WERI-Rb-1 (cell line): ENCODE measurements around the gene ADIPOR2.
A peak's percentile ranks its signal among the peaks of the same experiment; 100 is the strongest.

Experiments
- DNase-seq: peaks from one replicate; pipeline ENCODE4 v3.0.0-alpha.2; 2020
- H3K27ac ChIP-seq: fragments of 250-450 bp; sonication (Bioruptor Pico); 2 replicates; pipeline ENCODE4 v1.5.1; 2020; ENCODE audit warnings: mild to moderate bottlenecking, moderate library complexity
- H3K27me3 ChIP-seq: fragments of 250-450 bp; sonication (Bioruptor Pico); 2 replicates; pipeline ENCODE4 v1.5.1; 2021; ENCODE audit warnings: mild to moderate bottlenecking, low read depth, moderate library complexity; ENCODE audit not compliant: insufficient read depth, severe bottlenecking
- H3K36me3 ChIP-seq: fragments of 250-450 bp; sonication (Bioruptor Pico); 2 replicates; pipeline ENCODE4 v1.5.1; 2020; ENCODE audit warnings: mild to moderate bottlenecking, moderate library complexity
- H3K4me3 ChIP-seq: 2 replicates; pipeline ENCODE4 v1.5.1; 2011; ENCODE audit warnings: low read depth, mild to moderate bottlenecking, control low read depth, low read length
- H3K9me3 ChIP-seq: fragments of 250-450 bp; sonication (Bioruptor Pico); 2 replicates; pipeline ENCODE4 v1.5.1; 2021; ENCODE audit warnings: mild to moderate bottlenecking, moderate library complexity; ENCODE audit not compliant: severe bottlenecking
- TF ChIP-seq, protein P1 (sequence below): IDR thresholded peaks from 2 replicates; pipeline ENCODE4 v1.5.1; 2011; ENCODE audit warnings: low read depth, mild to moderate bottlenecking, control low read depth, inconsistent platforms, low read length

Gene ADIPOR2

DNA sequence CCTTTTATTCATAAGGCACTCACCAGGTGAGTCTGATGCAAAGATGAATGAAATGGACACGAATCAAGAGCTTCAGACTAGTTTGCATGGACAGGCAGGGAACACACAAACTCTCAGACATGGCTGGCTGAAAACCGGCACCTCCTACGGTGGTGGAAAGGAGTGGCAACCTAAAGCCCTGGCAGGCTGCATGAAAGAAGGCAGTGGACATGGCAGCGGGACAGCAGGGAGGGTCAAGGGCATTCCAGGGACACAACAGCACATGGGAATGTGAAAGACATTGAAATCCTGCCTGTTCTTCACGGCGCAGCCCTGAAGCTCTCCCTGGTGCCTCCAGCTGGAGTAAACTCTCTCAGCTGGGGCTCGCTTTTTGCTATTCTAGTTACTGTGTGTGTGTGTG lies 112.9 kb downstream of the ADIPOR2 start:
- TF ChIP-seq, protein P1, sequence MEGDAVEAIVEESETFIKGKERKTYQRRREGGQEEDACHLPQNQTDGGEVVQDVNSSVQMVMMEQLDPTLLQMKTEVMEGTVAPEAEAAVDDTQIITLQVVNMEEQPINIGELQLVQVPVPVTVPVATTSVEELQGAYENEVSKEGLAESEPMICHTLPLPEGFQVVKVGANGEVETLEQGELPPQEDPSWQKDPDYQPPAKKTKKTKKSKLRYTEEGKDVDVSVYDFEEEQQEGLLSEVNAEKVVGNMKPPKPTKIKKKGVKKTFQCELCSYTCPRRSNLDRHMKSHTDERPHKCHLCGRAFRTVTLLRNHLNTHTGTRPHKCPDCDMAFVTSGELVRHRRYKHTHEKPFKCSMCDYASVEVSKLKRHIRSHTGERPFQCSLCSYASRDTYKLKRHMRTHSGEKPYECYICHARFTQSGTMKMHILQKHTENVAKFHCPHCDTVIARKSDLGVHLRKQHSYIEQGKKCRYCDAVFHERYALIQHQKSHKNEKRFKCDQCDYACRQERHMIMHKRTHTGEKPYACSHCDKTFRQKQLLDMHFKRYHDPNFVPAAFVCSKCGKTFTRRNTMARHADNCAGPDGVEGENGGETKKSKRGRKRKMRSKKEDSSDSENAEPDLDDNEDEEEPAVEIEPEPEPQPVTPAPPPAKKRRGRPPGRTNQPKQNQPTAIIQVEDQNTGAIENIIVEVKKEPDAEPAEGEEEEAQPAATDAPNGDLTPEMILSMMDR, result no peak
- H3K36me3 ChIP-seq, result no peaks in the 10 kb centered on the region
- peak; percentile 3 for DNase-seq

DNA sequence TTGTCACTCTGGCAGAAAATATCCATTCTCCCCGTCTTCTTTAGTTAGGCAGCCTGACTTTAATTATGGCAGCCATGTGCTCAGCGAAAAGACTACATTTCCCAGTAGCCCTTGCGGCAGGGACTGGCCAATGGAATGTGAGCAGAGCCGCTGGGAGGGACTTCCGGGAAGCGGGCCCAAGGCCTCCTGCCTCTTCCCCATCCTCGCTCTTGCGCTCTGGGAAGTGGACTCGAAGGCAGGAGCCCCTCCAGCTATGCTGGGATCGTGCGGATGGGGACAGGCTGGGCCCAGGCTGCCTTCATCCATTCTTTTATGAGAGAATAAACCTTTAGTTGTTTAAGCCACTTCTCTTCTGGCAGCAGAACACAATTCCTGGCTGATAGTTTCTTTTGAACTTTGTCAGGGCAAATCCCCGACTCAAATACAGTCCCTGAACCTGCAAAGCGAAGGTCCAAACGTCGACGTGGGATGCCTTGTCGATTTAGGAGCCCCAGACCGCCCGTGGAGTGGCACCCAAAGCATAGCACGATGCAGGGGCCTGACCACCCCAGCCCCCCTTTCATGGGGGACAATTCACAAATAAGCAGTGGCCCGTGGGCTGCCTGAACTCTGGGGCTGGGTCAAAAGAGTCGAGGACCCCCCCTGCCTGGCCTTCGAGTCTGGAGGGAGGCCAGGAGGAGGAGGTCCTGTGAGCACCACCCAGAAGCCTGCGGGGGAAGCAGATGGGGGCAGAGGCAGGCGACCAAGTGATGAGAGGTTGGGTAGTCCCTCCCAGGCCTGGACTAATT lies 113.9 kb downstream of the ADIPOR2 start:
- H3K27ac ChIP-seq, result peak overlapping the region; percentile 7; the same call in 1 of the 2 replicates
- H3K27me3 ChIP-seq, result no peaks in the 10 kb centered on the region
- peak; percentile 90 for DNase-seq
- H3K4me3 ChIP-seq, result no peak overlapping the region
- H3K9me3 ChIP-seq, result no peaks in the 10 kb centered on the region
- TF ChIP-seq, protein P1, result no peak
- no peaks in the 10 kb centered on the region for H3K36me3 ChIP-seq

More for the DNA sequence above, 112.9 kb downstream of the ADIPOR2 start:
- Histone ChIP-seq H3K27me3 (no peaks in the 10 kb centered on the region), H3K4me3 (no peak overlapping the region), H3K9me3 (no peaks in the 10 kb centered on the region), H3K27ac (no peak overlapping the region)

DNA sequence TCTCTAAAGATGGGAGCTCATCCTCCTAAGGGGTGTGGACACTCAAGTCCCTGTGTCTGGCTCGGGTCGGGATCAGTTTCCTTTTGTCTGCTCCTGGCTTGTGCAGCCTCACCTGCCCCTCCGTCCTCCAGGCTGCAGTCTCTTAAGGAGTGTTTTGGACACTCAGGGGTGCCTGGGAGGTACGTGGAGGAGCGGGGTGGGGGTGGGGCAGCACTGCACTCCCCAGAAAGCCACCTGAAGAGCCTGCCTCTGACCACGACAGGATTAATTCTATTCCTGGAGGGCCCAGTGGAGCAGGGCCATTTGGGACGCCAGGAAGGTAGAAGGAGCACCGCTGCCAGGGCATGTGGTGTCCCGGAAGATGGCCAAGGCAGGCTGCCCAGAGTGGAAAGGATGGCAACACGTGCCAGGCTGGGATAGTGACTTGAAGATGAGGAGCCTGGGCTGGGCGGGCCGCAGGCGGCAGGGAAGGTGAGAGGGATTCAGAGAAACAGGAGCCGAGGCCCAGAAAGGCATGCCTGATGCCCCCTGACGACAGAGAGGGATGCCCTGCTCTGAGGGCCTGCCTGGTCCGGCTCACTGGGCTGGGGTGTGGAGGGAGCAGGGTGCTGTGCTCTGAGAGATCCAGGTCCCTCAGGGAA lies 114.7 kb downstream of the ADIPOR2 start:
- TF ChIP-seq, protein P1, result no peak
- no peak for DNase-seq
- Histone ChIP-seq H3K36me3 (no peaks in the 10 kb centered on the region), H3K9me3 (no peaks in the 10 kb centered on the region), H3K27ac (no peak overlapping the region), H3K27me3 (no peaks in the 10 kb centered on the region), H3K4me3 (no peak overlapping the region)

DNA sequence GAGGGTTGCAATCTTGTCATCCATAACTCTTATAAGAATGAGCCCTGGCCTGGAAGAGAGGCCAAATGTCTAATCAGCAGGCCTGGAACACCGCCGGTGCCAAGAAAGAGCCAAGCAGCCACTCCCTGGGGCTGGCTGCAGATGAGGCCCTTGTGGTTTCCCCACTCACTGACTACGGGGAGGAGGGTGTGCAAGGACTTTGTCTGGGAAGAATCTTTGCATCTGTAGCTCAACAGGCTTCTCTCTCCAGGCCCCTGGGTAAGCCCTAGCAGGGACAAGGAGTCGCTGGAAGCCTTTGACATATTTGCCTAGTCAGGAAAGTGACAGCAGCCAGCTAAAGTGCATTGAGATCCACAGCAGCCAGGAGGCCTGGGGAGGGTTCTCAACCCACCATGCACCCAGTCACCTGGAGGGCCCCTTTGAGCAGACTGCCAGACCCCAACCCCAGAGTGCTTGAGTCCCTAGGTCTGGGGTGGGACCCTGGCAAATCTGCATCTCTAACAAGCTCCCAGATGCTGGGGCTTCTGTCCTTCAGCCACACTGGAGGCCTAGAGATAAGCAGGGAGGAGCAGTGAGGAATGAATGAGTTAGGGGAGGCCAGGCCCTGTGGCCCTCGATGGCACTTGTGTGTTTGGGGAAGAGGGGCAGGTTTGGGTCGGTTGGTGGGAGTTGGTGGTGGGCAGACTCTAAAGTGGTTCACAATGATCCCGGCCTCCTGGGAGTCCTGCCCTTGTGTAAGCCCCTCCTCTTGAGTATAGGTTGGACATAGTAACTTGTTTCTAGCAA lies 115.6 kb downstream of the ADIPOR2 start:
- Histone ChIP-seq H3K27me3 (no peaks in the 10 kb centered on the region), H3K27ac (no peak overlapping the region), H3K9me3 (no peaks in the 10 kb centered on the region), H3K36me3 (no peaks in the 10 kb centered on the region), H3K4me3 (no peak overlapping the region)
- DNase-seq, result no peak
- TF ChIP-seq, protein P1, result no peak

DNA sequence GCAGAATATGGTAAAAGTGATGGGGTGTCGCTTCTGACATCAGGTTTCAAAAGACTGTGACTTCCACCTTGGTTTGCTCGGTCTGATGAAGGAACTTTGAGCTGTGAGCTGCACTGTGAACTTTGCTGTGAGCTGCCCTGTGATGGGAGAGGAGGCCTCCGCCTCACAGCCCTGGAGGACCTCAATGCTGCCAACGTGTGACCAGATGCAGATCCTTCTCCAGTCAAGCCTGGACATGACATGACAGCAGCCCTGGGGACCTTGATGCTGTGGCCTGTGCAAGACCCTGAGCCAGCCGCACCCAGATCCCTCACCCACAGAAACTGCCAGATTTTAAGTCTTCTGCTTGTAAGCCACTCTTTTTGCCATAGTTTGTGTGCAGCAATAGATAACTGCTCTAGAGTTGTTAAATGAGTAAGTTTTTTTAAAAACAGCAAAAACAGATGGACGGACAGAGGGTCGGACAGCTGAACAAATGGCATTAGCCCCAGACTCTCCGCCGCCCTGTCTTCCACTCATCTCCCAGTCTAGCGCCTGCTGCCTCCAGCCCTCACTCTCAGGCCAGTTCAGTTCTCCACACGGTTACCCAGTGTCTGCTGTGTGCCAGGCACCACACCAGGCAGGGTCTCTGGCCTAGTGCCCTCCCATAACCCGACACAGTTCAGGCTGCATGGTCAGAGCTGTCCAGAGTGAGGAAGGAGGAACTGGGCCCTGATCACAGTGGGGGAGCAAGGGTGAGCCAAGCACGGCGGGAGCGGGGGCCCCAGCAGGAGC lies 116.4 kb downstream of the ADIPOR2 start:
- H3K27ac ChIP-seq, result no peak overlapping the region
- DNase-seq, result no peak
- TF ChIP-seq, protein P1, result no peak
- H3K9me3 ChIP-seq, result no peaks in the 10 kb centered on the region
- H3K36me3 ChIP-seq, result no peaks in the 10 kb centered on the region
- no peak overlapping the region for H3K4me3 ChIP-seq
- no peaks in the 10 kb centered on the region for H3K27me3 ChIP-seq
